HepG2 (cell line): ENCODE data around the gene SYDE1.

Experiments used
- EZH2 ChIP-seq: conservative IDR thresholded peaks from 2 replicates; pipeline ENCODE4 v1.6.1; 2012; ENCODE audit warnings: mild to moderate bottlenecking, low read depth, low read length, moderate library complexity
- SMAD3 ChIP-seq: sonication (generic); formaldehyde crosslinking; IDR thresholded peaks from 2 replicates; pipeline ENCODE4 v1.4.0; 2020; ENCODE audit warnings: missing genetic modification reagents
- ZSCAN12 ChIP-seq: sonication (generic); formaldehyde crosslinking; IDR thresholded peaks from 2 replicates; pipeline ENCODE4 v1.9.0; 2021; ENCODE audit warnings: mild to moderate bottlenecking, missing genetic modification reagents
- TF ChIP-seq, protein P1 (sequence below): fragments of 450-650 bp; IDR thresholded peaks from 2 replicates; pipeline ENCODE4 v1.6.1; 2017; ENCODE audit warnings: mild to moderate bottlenecking
- TF ChIP-seq, protein P2 (sequence below): sonication (generic); formaldehyde crosslinking; IDR thresholded peaks from 2 replicates; pipeline ENCODE4 v1.5.0; 2020; ENCODE audit warnings: mild to moderate bottlenecking, missing genetic modification reagents, moderate library complexity

DNA sequence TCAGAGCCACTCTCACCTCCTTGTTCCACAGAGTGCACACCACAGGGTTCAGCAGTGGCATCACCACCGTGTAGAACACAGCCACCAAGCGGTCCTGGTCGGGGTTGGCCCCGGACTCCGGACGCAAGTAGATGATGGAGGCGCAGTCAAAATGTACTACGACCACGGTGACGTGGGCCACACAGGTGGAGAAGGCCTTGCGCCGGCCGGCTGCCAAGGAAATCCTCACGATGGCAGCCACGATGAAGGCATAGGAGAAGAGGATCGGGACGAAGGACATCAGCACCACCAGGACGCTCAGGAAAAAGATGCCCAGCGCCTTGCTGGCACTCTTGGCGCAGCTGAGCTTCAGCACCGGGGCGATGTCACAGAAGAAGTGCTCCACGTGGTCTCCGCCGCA, 33.9 kb downstream of the SYDE1 start:
- TF ChIP-seq SMAD3 (CRISPR knock-in tag) (no peak), EZH2 (no peak), ZSCAN12 (no peak)
- TF ChIP-seq, protein P1, sequence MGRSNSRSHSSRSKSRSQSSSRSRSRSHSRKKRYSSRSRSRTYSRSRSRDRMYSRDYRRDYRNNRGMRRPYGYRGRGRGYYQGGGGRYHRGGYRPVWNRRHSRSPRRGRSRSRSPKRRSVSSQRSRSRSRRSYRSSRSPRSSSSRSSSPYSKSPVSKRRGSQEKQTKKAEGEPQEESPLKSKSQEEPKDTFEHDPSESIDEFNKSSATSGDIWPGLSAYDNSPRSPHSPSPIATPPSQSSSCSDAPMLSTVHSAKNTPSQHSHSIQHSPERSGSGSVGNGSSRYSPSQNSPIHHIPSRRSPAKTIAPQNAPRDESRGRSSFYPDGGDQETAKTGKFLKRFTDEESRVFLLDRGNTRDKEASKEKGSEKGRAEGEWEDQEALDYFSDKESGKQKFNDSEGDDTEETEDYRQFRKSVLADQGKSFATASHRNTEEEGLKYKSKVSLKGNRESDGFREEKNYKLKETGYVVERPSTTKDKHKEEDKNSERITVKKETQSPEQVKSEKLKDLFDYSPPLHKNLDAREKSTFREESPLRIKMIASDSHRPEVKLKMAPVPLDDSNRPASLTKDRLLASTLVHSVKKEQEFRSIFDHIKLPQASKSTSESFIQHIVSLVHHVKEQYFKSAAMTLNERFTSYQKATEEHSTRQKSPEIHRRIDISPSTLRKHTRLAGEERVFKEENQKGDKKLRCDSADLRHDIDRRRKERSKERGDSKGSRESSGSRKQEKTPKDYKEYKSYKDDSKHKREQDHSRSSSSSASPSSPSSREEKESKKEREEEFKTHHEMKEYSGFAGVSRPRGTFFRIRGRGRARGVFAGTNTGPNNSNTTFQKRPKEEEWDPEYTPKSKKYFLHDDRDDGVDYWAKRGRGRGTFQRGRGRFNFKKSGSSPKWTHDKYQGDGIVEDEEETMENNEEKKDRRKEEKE = no peak
- TF ChIP-seq, protein P2, sequence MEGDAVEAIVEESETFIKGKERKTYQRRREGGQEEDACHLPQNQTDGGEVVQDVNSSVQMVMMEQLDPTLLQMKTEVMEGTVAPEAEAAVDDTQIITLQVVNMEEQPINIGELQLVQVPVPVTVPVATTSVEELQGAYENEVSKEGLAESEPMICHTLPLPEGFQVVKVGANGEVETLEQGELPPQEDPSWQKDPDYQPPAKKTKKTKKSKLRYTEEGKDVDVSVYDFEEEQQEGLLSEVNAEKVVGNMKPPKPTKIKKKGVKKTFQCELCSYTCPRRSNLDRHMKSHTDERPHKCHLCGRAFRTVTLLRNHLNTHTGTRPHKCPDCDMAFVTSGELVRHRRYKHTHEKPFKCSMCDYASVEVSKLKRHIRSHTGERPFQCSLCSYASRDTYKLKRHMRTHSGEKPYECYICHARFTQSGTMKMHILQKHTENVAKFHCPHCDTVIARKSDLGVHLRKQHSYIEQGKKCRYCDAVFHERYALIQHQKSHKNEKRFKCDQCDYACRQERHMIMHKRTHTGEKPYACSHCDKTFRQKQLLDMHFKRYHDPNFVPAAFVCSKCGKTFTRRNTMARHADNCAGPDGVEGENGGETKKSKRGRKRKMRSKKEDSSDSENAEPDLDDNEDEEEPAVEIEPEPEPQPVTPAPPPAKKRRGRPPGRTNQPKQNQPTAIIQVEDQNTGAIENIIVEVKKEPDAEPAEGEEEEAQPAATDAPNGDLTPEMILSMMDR = no peak
